Smooth muscle cell (in vitro differentiated cells): ENCODE results near the gene EEF1E1. TPM values are rescaled to one million over a fixed set of nuclear protein-coding genes. Genes with fewer than 3 reads are reported as not detected.
A peak's percentile ranks its signal among the peaks of the same experiment; 100 is the strongest.

Experiments used
- DNase-seq: peaks from one replicate; lab custom pipeline; 2025; ENCODE audit not compliant: unreplicated experiment; lab: John Stamatoyannopoulos, UW
- H2AFZ ChIP-seq: fragments of 200-600 bp; sonication (generic); 2 replicates; pipeline ENCODE4 v1.6.0; 2016; ENCODE audit warnings: antibody characterized with exemption, low read depth, mild to moderate bottlenecking
- H3F3A ChIP-seq: fragments of 200-600 bp; sonication (generic); 2 replicates; pipeline ENCODE4 v1.6.0; 2017; ENCODE audit warnings: antibody characterized with exemption, low read depth
- H3K27ac ChIP-seq: fragments of 200-600 bp; sonication (generic); 2 replicates; pipeline ENCODE4 v1.5.1; 2016; ENCODE audit warnings: low read depth, mild to moderate bottlenecking
- H3K27me3 ChIP-seq: fragments of 200-600 bp; sonication (generic); 2 replicates; pipeline ENCODE4 v1.6.1; 2016; ENCODE audit warnings: low read depth, mild to moderate bottlenecking
- H3K36me3 ChIP-seq: fragments of 200-600 bp; sonication (generic); 2 replicates; pipeline ENCODE4 v1.5.1; 2016; ENCODE audit warnings: low read depth
- H3K4me1 ChIP-seq: fragments of 200-600 bp; sonication (generic); 2 replicates; pipeline ENCODE4 v1.5.1; 2016; ENCODE audit warnings: low read depth
- H3K4me2 ChIP-seq: fragments of 200-600 bp; sonication (generic); 2 replicates; pipeline ENCODE4 v1.6.0; 2016; ENCODE audit warnings: mild to moderate bottlenecking
- H3K4me3 ChIP-seq: fragments of 200-600 bp; sonication (generic); 2 replicates; pipeline ENCODE4 v1.5.1; 2016; ENCODE audit warnings: mild to moderate bottlenecking
- H3K79me2 ChIP-seq: fragments of 200-600 bp; sonication (generic); 2 replicates; pipeline ENCODE4 v1.6.0; 2016; ENCODE audit warnings: low read depth, mild to moderate bottlenecking
- H3K9ac ChIP-seq: fragments of 200-600 bp; sonication (generic); 2 replicates; pipeline ENCODE4 v1.6.0; 2016; ENCODE audit warnings: low read depth
- H3K9me3 ChIP-seq: fragments of 200-600 bp; sonication (generic); replicated peaks from 2 replicates; pipeline ENCODE4 v1.5.1; 2016; ENCODE audit warnings: low read depth
- H4K20me1 ChIP-seq: fragments of 200-600 bp; sonication (generic); 2 replicates; pipeline ENCODE4 v1.6.0; 2016; ENCODE audit warnings: low read depth
- WGBS: methylation state at CpG from one replicate; pipeline ENCODE4 v1.1.7; 2016; ENCODE audit warnings: low lambda C conversion rate; 5-methylcytosine and 5-hydroxymethylcytosine counted together
- polyA plus RNA-seq: library from polyadenylated mRNA; unstranded; fragments of >200 nt; fragmentation: Nextera tagmentation; extraction: Ambion mirVana; gene quantifications from 2 replicates; pipeline ENCODE4 v1.2.1, GENCODE V29; 2016
- total RNA-seq: library from RNA; depleted of rRNA; stranded (reverse); fragments of >200 nt; gene quantifications from 2 replicates; pipeline ENCODE4 v1.2.3, GENCODE V29; 2014
- TF ChIP-seq, protein P1 (sequence below): fragments of 200-600 bp; sonication (generic); IDR thresholded peaks from 2 replicates; pipeline ENCODE4 v1.5.1; 2017; ENCODE audit warnings: borderline replicate concordance, mild to moderate bottlenecking, antibody characterized with exemption; ENCODE audit not compliant: insufficient read depth, poor library complexity, severe bottlenecking

EEF1E1 gene
- total and polyA plus RNA-seq, 2 experiments from 2014 or later: 20.9 to 45.5 TPM

DNA sequence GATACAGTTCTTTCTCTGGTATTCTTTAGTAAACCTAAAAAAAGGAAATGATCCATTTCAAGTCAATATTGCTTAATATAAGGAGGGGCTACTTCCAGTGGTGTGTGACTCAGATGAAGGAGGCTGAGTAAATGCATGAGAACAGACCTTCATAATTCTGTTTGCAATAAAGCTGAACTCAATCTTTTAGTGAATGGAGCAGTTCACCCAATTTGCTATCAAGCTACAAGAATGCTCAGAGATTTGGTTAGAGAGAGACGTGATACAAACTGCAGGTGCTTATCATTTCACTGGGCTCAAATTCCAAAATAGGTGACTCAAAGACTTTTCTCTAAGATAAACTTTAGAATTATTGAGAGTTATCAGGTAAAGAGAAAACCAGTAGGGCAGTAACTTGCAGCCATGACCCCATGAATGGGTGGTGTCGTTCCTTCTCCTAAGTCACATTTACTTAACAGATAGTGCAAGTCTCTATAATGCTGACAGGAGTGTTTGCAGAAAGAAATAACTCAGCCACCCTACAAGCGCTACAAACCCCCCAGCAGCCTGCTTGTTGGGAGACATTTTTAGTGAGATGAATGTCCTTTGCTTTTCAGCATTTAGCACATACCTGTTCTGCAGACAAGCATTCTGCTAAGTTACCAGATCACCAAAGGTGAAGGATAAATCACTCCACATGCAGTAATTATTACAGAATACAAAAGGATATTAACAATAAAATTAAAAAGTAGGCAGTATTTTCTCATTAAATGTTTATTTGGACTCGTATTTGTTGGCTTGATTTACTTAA lies 21.8 kb downstream of the EEF1E1 start:
- no peak for DNase-seq
- Histone ChIP-seq H2AFZ (no peak overlapping the region), H3K79me2 (no peaks in the 10 kb centered on the region), H3F3A (peaks cover 5% of the 10 kb centered on the region), H3K4me3 (no peak overlapping the region), H3K4me2 (no peak overlapping the region), H3K27me3 (no peaks in the 10 kb centered on the region), H3K9me3 (no peaks in the 10 kb centered on the region), H3K4me1 (peaks cover 6% of the 10 kb centered on the region), H3K9ac (no peak overlapping the region), H3K27ac (peak overlapping the region; percentile 10), H3K36me3 (no peaks in the 10 kb centered on the region), H4K20me1 (peaks cover 2% of the 10 kb centered on the region)
- WGBS: 83% methylated on average over 4 of the region's 4 CpGs
- TF ChIP-seq, protein P1, sequence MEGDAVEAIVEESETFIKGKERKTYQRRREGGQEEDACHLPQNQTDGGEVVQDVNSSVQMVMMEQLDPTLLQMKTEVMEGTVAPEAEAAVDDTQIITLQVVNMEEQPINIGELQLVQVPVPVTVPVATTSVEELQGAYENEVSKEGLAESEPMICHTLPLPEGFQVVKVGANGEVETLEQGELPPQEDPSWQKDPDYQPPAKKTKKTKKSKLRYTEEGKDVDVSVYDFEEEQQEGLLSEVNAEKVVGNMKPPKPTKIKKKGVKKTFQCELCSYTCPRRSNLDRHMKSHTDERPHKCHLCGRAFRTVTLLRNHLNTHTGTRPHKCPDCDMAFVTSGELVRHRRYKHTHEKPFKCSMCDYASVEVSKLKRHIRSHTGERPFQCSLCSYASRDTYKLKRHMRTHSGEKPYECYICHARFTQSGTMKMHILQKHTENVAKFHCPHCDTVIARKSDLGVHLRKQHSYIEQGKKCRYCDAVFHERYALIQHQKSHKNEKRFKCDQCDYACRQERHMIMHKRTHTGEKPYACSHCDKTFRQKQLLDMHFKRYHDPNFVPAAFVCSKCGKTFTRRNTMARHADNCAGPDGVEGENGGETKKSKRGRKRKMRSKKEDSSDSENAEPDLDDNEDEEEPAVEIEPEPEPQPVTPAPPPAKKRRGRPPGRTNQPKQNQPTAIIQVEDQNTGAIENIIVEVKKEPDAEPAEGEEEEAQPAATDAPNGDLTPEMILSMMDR: no peak

DNA sequence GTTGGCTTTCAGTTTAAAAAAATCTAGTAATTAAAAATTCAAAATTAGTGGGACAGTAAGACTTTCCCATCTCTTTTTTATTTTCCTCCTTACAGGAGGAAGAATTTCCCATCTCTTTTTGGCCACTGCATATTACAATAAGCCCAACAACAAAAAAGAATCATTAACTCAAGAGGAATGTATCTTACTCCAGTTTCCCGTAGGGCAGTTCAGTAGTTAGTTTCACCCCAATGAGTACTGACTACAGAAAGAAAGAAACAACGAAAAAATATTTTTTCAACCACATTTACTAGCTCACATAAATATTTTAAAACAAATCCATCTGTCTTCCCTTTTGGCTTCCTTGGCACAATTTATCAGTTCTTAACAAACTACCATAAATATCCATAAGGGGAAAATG lies 23.2 kb downstream of the EEF1E1 start:
- Histone ChIP-seq H3K79me2 (no peaks in the 10 kb centered on the region), H3K9me3 (no peaks in the 10 kb centered on the region), H3K36me3 (no peaks in the 10 kb centered on the region), H3K27me3 (no peaks in the 10 kb centered on the region), H3K4me1 (peaks cover 6% of the 10 kb centered on the region), H2AFZ (no peak overlapping the region), H3F3A (peaks cover 5% of the 10 kb centered on the region), H4K20me1 (no peaks in the 10 kb centered on the region), H3K27ac (no peak overlapping the region), H3K9ac (no peak overlapping the region), H3K4me3 (no peak overlapping the region), H3K4me2 (no peak overlapping the region)
- 98% methylated on average over 2 of the region's 2 CpGs for WGBS
- DNase-seq: no peak
- TF ChIP-seq, protein P1: no peak

DNA sequence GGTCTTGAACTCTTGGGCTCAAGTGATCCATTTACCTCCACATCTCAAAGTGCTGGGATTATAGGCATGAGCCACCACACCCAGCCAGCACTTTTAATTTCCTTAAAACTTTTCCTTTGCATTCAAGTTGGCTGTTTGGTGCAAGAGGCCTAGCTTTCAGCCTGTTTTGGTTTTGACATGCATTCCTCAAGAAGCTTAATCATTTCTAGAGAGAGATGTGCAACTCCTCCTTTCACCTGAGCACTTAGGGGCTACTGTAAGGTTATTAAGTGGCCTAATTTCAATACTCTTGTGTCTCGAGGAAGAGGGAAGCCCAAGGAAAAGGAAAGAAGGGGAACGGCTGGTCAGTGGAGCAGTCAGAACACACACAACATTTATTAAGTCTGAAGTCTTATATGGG lies 24.4 kb downstream of the EEF1E1 start:
- no peak for DNase-seq
- Histone ChIP-seq H2AFZ (no peak overlapping the region), H3K9ac (no peak overlapping the region), H3K4me1 (peaks cover under 1% of the 10 kb centered on the region), H4K20me1 (no peaks in the 10 kb centered on the region), H3K27ac (no peak overlapping the region), H3F3A (peaks cover 4% of the 10 kb centered on the region), H3K4me3 (no peak overlapping the region), H3K27me3 (no peaks in the 10 kb centered on the region), H3K4me2 (no peak overlapping the region), H3K36me3 (no peaks in the 10 kb centered on the region), H3K79me2 (no peaks in the 10 kb centered on the region), H3K9me3 (no peaks in the 10 kb centered on the region)
- WGBS: 96% methylated on average over 2 of the region's 2 CpGs
- TF ChIP-seq, protein P1: no peak

DNA sequence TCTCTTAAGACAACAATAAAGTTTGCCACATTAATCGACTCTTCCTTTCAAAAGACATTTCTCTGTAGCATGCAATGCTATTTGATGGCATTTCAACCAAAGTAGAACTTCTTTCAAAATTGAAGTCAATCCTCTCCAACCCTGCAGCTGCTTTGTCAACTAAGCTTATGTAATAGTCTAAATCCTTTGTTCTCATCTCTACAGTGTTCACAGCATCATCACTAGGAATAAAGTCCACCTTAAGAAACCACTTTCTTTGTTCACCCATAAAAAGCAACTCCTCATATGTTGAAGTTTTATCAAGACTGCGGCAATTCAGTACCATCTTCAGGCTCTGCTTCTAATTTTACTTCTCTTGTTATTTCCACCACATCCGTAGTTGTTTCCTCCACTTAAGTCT lies 26.6 kb downstream of the EEF1E1 start:
- 95% methylated on average over 3 of the region's 3 CpGs for WGBS
- H3F3A ChIP-seq: no peaks in the 10 kb centered on the region
- H3K27ac ChIP-seq: no peak overlapping the region
- H3K4me2 ChIP-seq: no peak overlapping the region
- H3K9me3 ChIP-seq: no peaks in the 10 kb centered on the region
- H3K4me1 ChIP-seq: no peaks in the 10 kb centered on the region
- TF ChIP-seq, protein P1: no peak
- H4K20me1 ChIP-seq: no peaks in the 10 kb centered on the region
- H2AFZ ChIP-seq: no peak overlapping the region
- H3K4me3 ChIP-seq: no peak overlapping the region
- no peaks in the 10 kb centered on the region for H3K27me3 ChIP-seq
- H3K36me3 ChIP-seq: no peaks in the 10 kb centered on the region
- H3K9ac ChIP-seq: no peak overlapping the region
- DNase-seq: no peak
- H3K79me2 ChIP-seq: no peaks in the 10 kb centered on the region
